GM19193 (cell line): Measurements from ENCODE around the gene APOBEC3C.

Experiments used
- POLR2A ChIP-seq: IDR thresholded peaks from 4 replicates; pipeline ENCODE4 v1.6.1; 2011; ENCODE audit not compliant: insufficient read depth, insufficient read length; ENCODE audit errors: extremely low read depth

Gene APOBEC3C

DNA sequence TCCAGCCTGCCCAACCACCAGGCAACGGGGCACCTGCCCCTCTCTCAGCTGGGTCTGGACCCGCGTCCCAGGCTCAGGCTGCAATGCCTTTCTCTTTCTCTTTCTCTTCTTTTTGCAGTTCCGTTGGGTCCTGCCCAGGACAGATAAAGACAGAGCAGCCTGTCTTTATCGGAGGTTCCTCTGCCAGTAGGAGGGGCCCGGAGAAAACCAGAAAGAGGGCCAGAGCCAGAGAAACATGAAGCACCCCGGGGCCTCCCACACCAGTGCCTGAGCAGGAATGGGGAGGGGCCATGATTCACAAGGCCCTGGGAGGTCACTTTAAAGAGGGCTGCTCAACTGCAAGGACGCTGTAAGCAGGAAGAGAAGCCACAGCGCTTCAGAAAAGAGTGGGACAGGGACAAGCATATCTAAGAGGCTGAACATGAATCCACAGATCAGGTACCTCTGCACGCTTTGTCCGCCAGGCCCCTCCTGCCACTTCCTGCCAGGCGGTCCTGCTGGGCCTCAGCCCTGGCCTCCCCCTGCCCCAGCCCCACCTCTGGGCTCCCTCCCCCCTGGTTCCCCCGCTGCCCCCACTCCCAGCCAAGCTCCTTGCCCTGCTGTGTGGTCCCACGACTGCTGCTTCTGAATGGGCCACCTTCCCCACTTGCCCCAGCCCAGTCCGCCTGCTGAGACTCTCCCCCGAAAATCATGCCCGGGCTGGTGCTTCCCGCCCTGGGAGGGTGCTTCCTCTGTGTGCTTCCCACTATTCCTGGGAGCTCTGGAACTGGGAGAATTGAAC lies at the start of gene APOBEC3C:
APOBEC3C (plus strand) TSS at position 316 of the 781 bp plus-strand sequence; CDS start at position 422, 106 bp downstream.
- TF ChIP-seq POLR2A, result peak; percentile 70

DNA sequence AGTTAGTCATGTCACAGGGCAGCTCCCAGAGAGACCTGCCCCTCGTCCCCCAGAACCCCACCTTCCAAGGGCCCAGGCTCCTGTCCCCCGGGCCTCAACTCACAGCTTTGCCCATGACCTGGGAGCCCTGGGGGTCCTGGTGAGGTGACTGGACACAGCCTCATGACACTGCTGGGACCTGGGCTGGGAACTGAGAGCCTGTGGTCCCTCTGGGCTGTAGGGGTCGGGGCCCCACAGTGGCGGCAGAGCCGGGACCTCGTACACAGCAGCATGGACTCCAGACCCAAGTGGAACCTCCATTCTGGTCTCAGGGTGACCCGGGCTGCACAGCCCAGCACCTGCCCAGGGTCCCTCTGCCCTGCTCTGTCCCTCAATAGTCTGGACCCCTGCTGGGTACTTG lies 49.8 kb upstream of the APOBEC3C start:
- TF ChIP-seq POLR2A, result no peak

DNA sequence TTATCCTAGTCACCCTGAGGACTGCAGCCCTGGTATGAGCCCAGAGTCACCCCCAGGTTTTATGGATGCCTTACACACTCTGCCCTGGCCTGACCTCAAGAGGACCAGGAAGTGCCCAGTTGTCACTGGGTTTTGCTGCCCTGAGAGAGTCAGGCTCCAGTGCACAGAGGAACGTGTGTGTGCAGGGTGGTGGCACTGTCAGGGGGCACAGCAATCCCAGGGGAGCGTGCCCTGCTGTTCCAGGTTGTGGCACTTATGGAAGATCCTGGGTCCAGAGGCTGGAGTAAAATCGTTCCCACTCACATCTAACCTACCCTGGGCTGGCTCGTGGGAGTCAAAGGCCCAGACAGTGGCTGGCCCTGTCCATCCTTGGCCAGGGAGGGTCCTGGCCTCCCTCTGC lies 49.1 kb upstream of the APOBEC3C start:
- TF ChIP-seq POLR2A, result no peak

DNA sequence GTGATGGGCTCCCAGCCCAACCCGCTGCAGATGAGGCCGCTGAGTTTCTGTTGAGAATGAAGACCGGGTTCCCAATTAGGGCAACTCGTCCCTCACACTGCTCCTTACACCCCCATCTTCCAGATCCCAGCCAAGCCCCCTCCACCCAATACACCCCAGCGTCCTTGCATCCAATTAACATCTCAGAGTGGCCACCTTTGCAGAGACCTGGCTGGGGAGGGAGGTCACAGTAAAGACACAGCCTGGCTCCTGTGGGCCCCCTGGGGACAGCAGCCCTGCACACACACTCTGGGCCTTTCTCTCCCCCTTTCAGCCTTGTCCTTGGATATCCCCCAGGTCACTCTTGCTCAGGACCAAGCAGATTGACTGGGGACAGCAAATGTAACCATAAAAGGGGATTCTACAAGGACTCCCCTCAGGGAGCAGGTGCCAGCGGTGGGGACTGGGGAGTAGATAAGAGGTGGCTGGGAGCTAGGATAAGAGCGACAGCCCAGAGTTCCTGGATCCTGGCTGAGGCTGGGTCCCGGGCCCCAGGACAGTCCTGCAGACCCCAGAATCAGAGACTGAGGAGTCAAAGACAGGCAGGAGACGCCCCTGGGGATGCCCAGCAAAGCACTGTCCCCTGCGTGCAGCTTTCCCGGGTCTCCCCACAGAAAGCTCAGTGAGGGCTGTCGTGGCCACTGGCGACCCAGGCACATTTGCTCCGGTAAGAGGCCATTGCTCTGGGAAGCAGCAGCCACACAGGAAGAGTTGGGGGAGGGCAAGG lies 48.3 kb upstream of the APOBEC3C start:
- no peak for TF ChIP-seq POLR2A

GRCh38 chr22:38966380-38966702 lies 47.7 kb upstream of the APOBEC3C start:
- no peak for TF ChIP-seq POLR2A

DNA sequence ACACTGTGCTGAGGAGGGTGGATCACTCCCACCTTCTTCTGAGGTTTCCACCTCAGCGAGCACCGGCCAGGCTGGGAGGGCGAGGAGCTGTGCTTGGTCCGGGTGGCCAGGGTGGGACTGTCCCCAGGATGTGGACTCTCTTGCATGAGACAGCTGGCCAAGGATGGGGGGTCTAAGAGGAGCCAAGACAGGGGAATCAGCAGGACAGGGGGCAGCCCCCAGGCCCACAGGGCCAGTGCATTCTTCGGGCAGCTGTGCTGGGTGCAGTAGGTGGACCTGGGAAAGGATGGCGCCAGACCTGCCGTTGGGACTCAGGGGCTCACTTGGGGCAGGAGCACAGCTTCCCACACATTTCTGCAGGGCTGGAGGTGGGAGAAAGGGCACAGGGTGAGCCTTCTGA lies 47.1 kb upstream of the APOBEC3C start:
- no peak for TF ChIP-seq POLR2A

DNA sequence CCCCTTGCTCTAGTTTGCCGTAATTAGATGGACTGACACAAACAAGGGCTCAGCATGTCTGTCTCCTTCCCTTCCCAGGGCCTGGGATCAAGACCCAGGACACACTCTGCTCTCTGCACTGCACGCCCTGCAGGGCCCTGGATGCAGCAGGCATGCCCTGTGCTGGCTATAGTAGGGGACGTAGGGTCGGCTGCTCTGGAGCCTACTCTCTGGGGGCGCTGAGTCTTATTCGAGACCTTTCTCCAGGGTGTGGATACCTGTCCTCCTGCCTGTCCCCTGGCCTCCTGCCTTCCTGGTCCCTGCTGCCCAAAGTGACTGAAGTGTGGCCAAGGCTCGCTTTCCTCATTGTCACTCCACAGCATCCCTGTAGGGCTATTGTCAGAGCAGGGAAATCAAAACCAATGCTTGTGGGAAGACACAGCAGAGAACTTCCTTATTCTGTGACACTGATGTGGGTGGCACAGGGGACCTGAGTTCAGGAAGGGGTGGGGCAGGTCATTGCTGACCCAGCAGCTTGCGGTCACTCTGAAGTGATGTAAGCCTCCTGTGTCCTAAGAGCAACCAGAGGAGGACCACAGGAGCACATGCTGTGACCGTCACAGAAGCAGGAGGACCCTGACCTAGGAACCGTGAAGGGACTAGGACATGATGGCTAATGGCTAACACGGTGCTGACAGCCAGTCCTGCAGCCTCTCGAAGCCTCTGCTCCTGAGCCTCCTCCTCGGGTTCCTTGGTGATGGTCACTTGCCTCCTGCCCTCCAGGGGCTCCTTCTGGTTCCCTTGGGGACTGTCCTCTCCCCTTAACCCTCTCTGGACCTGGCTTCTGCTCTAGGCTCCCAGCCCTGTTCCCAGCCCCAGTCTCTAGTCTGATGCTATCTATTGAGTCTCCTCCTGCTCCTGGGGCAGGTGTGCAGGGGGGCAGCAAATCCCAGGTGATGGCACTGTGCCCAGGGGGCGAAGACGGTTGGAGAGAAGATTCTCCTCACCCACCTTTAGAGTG lies 46.3 kb upstream of the APOBEC3C start:
- TF ChIP-seq POLR2A, result no peak

- no peak for TF ChIP-seq POLR2A
These were observed 45.3 kb upstream of the APOBEC3C start for GRCh38 chr22:38968801-38969200.

DNA sequence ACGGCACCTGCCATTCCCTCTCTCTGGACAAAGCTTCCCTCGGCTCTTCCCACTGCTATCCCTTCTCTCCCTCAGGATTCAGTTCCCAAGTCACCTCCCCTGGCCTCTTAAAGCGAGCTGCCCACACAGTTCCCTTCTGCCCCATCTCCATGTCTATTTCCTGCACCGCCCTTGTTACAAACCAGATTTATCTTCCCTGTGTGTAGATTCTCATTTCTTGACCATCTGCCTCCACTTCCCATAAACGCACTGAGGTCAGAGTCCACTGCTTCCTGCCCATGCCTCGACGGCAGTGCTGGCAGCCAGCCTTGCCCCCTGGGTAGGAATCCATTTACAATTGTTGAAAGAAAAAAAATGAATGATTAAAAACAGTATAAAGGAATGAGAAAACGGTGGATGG lies 43.5 kb upstream of the APOBEC3C start:
- no peak for TF ChIP-seq POLR2A

DNA sequence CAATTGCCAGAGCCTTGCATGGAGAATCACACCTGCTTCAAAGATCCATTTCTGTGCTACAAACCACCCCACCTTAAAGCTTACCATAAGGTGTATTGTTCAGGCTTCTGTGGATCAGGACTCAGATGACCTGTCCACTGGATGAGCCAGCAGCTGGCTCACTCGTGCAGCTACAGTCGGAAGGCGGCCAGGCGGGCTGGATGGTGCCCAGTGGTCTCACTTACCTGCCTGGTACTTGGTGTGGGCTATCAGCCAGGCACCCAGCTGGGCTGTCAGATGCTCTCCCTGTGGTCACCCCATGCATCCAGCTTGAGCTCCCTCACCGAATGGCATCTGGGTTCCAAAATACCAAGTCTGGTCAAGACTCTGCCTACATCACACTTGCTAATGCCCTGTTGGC lies 42.9 kb upstream of the APOBEC3C start:
- no peak for TF ChIP-seq POLR2A

GRCh38 chr22:38971791-38972190 lies 42.3 kb upstream of the APOBEC3C start:
- no peak for TF ChIP-seq POLR2A

DNA sequence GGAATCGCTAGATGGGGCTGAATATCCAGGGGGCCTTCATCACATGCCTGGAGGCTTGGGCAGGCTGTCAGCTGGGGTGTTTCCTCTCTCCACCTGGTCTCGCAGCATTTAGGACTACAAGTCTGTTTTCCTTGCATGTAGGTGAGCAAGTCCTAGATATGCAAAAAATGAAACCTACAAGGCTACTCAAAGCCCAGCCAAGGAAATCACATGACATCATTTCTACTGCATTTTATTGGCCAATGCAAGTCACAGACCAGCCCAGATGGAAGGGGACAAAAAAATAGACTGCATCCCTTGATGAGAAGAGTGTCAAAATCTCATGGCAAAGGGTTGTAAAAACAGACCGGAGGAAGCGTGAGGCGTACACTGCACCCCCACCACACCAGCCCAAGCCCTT lies 41.5 kb upstream of the APOBEC3C start:
- TF ChIP-seq POLR2A, result no peak

DNA sequence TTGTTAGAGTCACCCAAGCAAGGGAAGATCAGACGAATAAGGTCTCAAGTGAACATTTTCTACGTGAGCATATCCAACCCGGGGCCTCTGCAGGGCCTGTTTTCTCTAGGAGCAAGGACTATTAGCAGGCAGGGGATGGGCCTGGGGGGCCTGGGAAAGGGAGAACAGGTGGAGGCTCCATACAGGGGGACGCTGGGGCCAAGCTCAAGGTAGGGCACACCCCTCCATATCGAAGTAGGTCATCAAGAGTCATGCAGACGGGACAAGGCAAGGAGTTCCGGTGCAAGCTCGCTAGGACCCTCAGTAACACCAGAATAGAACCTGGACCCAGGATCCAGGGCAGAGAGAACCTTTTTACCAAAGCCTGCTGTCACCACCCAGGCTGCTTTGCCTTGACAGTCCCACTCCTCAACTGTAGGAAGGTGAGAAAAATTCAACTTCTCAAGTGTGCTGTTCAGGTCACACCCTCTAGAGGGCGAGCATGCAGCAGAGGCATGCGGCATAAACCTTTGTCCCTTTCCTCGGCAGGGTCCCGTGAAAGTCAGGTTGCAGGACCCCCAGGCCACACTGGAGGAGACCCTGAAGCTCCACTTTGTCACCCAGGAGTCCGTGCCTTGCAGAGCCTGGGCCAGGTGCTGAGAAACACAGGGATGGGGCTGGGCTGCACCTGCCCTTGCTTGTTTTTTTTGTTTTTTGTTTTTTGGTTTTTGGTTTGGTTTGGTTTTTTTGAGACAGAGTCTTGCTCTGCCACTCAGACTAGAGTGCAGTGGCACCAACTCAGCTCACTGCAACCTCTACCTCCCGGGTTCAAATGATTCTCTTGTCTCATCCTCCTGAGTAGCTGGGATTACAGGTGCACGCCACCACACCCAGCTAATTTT lies 40.5 kb upstream of the APOBEC3C start:
- TF ChIP-seq POLR2A, result no peak

DNA sequence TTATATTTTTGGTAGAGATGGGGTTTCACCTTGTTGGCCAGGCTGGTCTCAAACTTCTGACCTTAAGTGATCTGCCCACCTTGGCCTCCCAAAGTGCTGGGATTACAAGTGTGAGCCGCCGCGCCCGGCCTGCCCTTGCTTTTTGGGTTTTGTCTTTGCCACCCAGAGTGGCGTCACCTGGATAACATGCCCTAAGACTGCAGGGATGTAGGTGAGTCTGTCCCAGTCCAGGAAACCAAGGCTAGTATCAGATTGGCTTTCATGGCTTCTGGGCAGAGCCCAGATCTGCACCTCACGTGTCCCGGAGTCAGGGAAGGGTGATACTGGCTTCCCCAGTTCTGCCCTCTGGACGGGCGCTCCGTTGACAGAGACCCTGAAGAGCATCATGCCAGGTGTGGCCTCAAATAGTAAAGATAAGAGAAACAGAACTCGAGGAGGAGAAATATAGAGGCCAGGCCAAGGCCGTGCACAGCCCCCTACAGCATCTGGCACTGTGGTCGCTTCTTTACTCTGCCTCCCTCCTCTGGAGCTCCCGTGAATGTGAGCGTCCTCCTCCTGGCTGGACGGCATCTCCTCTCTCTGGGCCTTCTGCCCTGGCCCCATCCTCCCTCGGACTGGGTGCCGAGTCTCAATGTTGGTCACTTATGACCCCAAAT lies 39.8 kb upstream of the APOBEC3C start:
- TF ChIP-seq POLR2A, result no peak

- no peak for TF ChIP-seq POLR2A
These were observed 39.3 kb upstream of the APOBEC3C start for GRCh38 chr22:38974826-38975175.
